Neuron (in vitro differentiated cells): ENCODE measurements around the gene JAKMIP2.

Source experiments
- H2AFZ ChIP-seq: one replicate; pipeline ENCODE4 v1.6.1; 2013; ENCODE audit warnings: low read depth, mild to moderate bottlenecking, inconsistent platforms, low read length, moderate library complexity
- H3K27me3 ChIP-seq: one replicate; pipeline ENCODE4 v1.6.1; 2013; ENCODE audit warnings: low read length; ENCODE audit not compliant: insufficient read depth
- H3K36me3 ChIP-seq: one replicate; pipeline ENCODE4 v1.6.1; 2013; ENCODE audit warnings: low read length; ENCODE audit not compliant: insufficient read depth
- H3K4me1 ChIP-seq: one replicate; pipeline ENCODE4 v1.6.1; 2013; ENCODE audit warnings: low read length; ENCODE audit not compliant: insufficient read depth
- H3K4me3 ChIP-seq: 2 replicates; pipeline ENCODE4 v1.5.1; 2013; ENCODE audit warnings: mild to moderate bottlenecking, low read length, moderate library complexity
- H3K9me3 ChIP-seq: one replicate; pipeline ENCODE4 v1.6.1; 2013; ENCODE audit warnings: low read length

The JAKMIP2 gene

DNA sequence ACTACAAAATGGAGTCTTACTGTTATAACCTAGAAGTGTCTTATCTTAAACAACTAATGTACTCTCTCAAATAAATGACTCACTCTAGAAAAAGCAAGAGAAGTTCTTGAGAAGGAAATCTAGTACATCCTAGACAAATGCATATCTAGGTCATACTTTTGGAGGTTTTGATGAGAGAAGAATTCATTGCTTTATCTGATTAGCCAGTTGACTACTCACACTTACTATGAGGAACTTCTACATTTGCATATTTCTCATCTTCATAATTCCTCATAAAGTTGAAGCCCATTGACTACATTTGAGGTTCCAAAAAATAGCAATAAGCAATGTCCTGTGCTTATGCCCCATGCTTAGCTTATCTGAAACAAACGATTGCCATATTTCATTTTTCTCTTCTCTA lies 2.8 kb downstream of the JAKMIP2 start:
- peaks cover 2% of the 10 kb centered on the region for H3K9me3 ChIP-seq
- H3K4me3 ChIP-seq, result peak overlapping the region; percentile 77
- H3K27me3 ChIP-seq, result no peaks in the 10 kb centered on the region
- H3K4me1 ChIP-seq, result peaks cover 31% of the 10 kb centered on the region
- H3K36me3 ChIP-seq, result peaks cover 3% of the 10 kb centered on the region
- H2AFZ ChIP-seq, result no peak overlapping the region

DNA sequence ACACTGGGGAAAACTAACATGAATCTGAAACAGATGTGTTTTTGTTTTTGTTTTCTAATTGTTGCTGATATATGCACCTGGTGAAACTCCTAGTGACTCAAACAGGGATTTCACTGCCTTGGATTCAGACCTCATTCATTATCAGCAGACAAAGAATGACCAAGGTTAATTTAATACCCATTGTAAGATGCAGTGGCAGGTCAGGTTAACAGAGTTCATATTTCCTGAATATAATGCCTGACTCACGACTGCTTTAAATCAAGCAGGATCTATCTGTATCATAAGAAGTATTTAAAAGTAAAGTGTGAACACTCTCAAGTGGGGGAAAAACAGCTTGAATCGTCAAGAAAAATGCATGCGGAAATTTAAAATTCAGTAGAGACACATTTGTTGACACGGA lies 5.5 kb downstream of the JAKMIP2 start:
- Histone ChIP-seq H3K9me3 (peaks cover 2% of the 10 kb centered on the region), H3K27me3 (no peaks in the 10 kb centered on the region), H3K4me1 (peaks cover 23% of the 10 kb centered on the region), H3K36me3 (peaks cover 3% of the 10 kb centered on the region), H3K4me3 (no peak overlapping the region), H2AFZ (no peak overlapping the region)

DNA sequence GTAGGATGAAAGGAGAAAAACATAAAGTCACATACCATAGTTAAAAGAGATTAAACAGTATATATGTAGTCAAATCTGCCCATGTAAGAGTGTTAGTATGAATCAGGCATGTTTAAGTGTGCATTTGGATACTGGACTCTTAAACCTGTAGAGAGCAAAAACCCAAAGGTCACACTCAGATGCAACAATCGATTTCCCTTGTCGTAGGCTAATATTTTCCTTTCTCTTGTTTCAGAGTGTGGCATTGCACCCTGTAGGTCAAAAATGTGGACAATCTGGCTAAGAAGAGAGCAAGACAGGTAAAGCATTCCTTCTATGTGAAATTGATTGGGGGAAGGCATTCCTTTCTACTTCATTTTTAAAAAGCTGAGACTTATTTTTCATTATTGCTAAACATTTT lies 8.9 kb downstream of the JAKMIP2 start:
- H3K4me1 ChIP-seq, result peaks cover 4% of the 10 kb centered on the region
- H2AFZ ChIP-seq, result no peak overlapping the region
- H3K27me3 ChIP-seq, result no peaks in the 10 kb centered on the region
- H3K36me3 ChIP-seq, result peaks cover 3% of the 10 kb centered on the region
- no peak overlapping the region for H3K4me3 ChIP-seq
- H3K9me3 ChIP-seq, result peaks cover 2% of the 10 kb centered on the region

DNA sequence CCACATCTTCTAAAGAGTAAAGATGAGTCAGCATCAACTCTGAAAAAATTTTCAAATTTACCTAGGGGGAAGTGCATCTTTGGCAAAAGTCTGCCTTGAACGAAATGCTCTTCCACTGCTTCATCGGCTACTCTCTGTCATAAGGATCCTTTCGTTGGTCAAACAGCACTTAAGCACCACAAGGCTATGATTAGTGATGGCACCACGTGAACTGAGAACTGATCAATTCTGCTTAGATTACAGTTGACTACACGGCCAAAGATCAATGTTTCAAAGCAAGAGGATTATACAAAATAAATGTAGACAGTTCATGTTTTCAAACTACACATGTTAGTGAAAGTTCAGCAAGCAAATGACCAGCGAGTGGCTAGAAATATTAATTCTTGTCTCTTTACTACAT lies 9.4 kb downstream of the JAKMIP2 start:
- Histone ChIP-seq H3K27me3 (no peaks in the 10 kb centered on the region), H3K36me3 (peaks cover 3% of the 10 kb centered on the region)

DNA sequence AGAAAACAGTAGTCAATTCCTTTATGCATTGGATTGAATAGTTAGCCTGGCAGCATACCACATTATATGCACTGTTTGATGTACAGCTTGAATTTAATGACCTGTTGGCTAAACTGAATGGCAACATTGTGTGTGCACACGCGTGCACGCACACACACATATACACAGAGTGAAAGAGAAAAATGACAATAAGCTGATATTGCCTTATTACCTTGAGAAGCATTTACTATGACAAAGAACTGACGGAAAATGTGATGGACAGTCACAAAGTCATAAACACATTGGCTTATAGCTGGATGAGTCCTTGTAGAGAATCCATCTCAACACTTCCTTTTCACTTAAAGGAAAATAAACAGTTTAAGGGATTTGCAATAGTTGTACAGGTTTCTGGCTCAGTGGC lies 15.5 kb downstream of the JAKMIP2 start:
- H3K36me3 ChIP-seq, result no peaks in the 10 kb centered on the region
- no peak overlapping the region for H3K4me3 ChIP-seq
- no peaks in the 10 kb centered on the region for H3K27me3 ChIP-seq
- H3K9me3 ChIP-seq, result no peaks in the 10 kb centered on the region
- peaks cover 19% of the 10 kb centered on the region for H3K4me1 ChIP-seq
- no peak overlapping the region for H2AFZ ChIP-seq

More for the DNA sequence above, 9.4 kb downstream of the JAKMIP2 start:
- Histone ChIP-seq H3K9me3 (peaks cover 2% of the 10 kb centered on the region), H2AFZ (no peak overlapping the region), H3K4me3 (no peak overlapping the region), H3K4me1 (no peaks in the 10 kb centered on the region)

DNA sequence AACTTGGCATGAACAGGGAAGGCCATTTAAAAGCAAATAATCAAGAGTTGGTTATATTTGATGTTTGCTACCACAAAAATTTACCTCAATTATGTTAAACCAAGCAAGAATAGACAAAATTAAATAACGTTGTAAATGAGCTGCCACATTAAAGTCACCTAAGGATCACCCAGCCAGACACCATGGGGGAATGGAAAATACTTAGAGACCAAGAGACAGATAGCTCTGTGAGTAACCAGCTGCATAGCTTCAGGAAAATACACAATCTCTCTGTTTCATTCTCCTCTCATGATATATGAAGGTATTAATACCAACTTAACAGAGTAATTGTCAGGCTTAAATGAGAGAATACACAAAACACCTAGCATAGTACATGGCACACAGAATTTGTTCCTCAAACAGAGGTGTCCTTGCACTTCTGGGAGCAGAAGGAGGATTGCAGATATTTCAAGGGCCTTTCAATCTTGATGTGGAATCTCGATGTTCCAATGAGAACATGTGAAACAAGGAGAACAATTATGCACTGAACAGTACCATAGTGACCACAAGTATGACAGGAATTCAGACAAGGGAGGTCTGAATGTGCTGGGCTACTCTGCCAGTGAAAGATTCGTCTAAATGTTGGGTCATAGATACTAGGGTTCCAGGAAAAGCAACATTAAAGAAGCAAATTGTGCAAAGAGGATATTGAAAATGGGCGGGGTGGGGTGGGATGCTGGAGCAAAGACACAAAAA lies 18.6 kb downstream of the JAKMIP2 start:
- Histone ChIP-seq H3K4me3 (no peak overlapping the region), H3K4me1 (peaks cover 19% of the 10 kb centered on the region), H3K36me3 (no peaks in the 10 kb centered on the region), H3K27me3 (no peaks in the 10 kb centered on the region), H3K9me3 (no peaks in the 10 kb centered on the region), H2AFZ (no peak overlapping the region)

DNA sequence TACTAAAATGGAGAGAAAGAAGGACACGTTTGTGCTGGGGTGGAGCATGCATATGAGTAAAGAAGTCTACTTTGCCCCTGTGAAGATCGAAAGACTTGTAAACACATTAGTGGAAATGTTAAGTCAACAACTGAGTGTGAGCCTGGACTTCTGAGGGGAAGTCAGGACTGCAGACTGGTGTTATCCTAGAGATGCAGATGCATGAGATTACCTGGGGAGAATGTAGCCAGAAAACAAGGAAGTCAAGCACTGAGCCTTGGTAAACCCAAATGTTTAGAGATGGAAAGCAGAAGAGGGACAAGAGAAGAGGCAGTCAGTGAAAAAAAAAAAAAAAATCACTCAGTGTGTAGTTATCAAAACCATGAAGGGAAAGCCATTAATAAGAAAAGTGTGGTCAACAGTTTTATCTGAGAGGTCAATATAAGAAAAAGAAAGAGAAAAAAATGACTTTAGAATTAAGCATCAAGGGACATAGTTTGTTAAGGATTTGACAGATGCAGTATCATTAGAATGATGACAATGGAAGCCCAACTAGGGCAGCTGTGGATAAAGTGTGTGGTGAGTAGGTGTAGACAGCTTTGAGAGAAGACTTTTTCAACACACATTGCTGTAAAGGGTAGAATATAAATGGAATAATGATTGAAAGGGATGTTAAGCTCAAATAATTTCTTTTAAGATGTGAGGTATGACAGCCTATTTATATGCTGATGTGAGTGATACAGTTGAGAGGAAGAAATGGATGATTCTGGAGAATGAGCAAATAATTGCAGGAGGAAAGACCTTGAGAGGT lies 22.2 kb downstream of the JAKMIP2 start:
- no peak overlapping the region for H2AFZ ChIP-seq
- H3K4me1 ChIP-seq, result peaks cover 13% of the 10 kb centered on the region
- no peaks in the 10 kb centered on the region for H3K27me3 ChIP-seq
- no peaks in the 10 kb centered on the region for H3K36me3 ChIP-seq
- no peak overlapping the region for H3K4me3 ChIP-seq
- H3K9me3 ChIP-seq, result no peaks in the 10 kb centered on the region

DNA sequence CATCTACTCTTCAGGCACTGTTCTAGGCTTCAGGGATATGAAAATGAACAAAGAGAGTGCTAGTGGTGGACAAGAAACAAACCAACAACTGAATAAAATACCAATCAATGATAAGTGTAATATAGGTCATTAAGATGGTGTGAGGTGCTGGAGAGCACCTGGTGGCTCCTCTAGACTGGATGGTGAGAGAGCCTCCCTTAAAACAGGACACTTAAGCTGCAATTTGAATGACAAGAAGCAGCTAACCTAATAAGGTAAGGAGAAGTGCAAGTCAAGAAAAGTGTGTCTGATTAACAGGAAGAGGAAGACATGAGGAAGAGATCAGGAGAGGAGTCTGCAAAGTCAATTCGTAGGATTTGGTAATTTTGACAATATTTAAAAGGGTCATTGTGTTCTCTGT lies 23.1 kb downstream of the JAKMIP2 start:
- H3K4me1 ChIP-seq, result peaks cover 12% of the 10 kb centered on the region
- no peak overlapping the region for H2AFZ ChIP-seq
- no peaks in the 10 kb centered on the region for H3K27me3 ChIP-seq
- H3K36me3 ChIP-seq, result no peaks in the 10 kb centered on the region
- H3K9me3 ChIP-seq, result no peaks in the 10 kb centered on the region
- no peak overlapping the region for H3K4me3 ChIP-seq

DNA sequence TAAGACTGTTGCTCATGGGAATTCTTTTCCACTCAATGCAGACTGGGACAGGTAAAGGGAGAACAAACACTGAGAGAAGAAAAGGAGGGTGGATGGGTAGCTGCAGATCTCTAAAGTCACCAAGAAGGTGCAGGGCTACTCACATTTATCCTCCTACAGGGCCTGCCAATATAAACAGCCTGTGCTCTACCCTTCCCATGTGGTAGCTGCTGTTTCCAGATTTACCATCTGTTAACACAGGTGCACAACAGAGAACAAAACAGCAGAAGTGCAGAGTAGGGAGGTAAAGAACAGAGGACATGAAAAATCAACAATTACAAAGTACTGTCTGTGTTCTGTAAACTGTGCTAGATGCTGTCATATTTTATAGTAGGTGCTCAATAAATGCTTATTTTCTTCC lies 26.0 kb downstream of the JAKMIP2 start:
- Histone ChIP-seq H2AFZ (no peak overlapping the region), H3K36me3 (no peaks in the 10 kb centered on the region), H3K4me1 (peaks cover 13% of the 10 kb centered on the region), H3K4me3 (no peak overlapping the region), H3K27me3 (no peaks in the 10 kb centered on the region), H3K9me3 (no peaks in the 10 kb centered on the region)

DNA sequence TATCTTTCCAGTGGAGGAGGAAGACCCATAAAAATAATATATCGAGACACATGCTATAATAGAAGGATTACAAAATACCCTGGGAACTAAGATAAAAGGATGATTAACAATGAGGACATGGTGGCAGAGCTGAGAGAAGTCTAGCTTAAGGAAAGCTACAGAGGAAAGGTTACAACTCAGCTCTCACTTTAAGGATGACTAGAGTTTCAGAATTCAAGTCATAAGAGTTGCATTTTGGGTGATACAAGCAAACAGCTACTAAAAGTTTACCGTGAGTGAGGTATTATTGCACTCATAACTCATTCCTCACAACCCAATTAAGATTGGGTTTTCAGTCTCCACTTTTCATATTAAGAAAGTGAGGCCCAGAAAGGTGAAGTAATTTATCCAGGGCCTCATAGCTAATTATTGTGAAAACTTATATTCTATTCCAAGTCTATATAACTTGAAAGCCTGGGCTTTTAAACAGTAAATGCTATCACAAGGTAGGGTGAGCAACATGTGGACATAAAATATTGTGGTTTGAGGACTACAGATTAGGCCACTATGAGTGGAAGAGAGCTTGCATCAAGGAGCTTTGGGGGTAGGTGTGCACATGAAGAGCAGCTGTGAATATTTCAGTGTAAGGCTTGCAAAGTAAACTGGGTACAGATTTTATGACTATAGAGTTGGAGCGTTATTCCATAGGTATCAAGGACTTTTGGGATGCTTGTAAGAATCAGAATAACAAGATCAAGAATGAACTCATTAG lies 28.0 kb downstream of the JAKMIP2 start:
- Histone ChIP-seq H2AFZ (no peak overlapping the region), H3K9me3 (no peaks in the 10 kb centered on the region), H3K4me3 (no peak overlapping the region), H3K4me1 (peaks cover 25% of the 10 kb centered on the region), H3K27me3 (no peaks in the 10 kb centered on the region), H3K36me3 (peaks cover 3% of the 10 kb centered on the region)

DNA sequence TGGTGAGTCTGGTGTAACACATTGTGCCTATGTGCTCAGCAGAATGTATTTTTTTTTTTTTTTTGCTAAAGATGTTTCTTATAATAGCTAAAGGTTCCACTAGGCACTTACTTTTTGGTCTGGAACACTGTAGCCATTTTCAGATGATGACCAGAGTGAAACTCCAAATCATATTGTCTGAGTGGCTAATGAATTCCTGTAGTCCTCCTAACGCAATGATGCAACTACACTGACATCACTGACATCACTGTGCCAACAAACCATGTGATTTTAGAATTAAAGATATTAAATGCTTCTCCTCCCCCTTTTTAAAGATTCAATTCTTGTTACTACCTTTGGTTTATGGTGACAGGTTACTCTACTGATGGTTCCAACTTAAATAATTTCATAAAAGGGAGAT lies 28.8 kb downstream of the JAKMIP2 start:
- Histone ChIP-seq H3K4me1 (peaks cover 25% of the 10 kb centered on the region), H2AFZ (no peak overlapping the region), H3K9me3 (no peaks in the 10 kb centered on the region), H3K27me3 (no peaks in the 10 kb centered on the region), H3K36me3 (peaks cover 3% of the 10 kb centered on the region), H3K4me3 (no peak overlapping the region)

DNA sequence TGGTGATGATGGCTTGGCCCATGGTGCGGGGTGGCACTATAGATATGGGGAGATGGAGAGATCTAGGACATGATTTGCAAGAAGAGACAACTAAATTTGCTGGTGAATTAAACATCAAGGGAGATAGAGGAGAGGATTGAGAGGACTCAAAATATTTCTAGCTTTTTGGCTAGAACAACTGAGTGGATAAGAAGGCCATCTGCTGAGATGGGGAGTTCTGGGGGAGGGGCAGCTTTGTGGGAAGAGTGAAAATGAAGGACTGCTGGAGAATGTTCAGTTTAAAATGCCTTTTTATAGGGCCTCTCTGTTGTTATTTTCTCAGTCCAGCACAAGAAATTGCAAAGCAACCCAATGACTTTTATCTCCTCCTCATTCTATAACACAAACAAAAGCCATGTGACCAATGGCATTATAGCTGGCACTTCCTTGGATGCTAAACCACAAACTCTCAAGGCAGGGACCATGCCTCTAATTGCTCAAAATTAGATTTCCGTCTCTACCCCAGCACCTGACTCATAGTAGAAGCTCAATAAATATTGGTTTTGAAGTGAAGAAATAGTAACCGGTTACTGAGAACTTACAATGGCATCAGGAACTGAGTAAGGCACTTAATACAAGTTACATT lies 29.8 kb downstream of the JAKMIP2 start:
- Histone ChIP-seq H3K27me3 (no peaks in the 10 kb centered on the region), H3K4me1 (peaks cover 25% of the 10 kb centered on the region), H2AFZ (no peak overlapping the region), H3K36me3 (peaks cover 6% of the 10 kb centered on the region), H3K4me3 (no peak overlapping the region), H3K9me3 (no peaks in the 10 kb centered on the region)

DNA sequence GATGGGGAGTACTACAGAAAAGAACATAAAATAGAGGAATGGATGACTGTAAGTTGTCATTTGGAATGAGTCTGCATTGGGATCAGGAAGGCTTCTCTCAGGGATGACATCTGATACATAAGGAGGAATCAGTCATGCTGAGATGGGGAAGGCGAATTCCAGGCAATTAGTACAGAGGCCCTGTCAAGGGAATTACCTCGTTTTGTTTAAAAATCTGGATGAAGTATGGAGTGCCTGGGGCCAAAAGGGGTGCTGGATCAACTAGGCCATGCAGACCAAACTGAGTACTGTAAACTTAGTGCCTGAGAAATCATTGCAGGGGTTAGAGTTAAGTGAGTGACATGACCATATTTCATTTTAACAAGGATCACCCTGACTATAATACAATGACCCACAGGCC lies 30.5 kb downstream of the JAKMIP2 start:
- Histone ChIP-seq H3K36me3 (peaks cover 6% of the 10 kb centered on the region), H3K27me3 (no peaks in the 10 kb centered on the region), H3K9me3 (no peaks in the 10 kb centered on the region), H3K4me3 (no peak overlapping the region), H2AFZ (no peak overlapping the region), H3K4me1 (peaks cover 25% of the 10 kb centered on the region)
